ENCODE data around the gene CIPC. TPM values are rescaled to one million over a fixed set of nuclear protein-coding genes. Genes with fewer than 3 reads are reported as not detected.

Gene CIPC
- total and polyA plus RNA-seq, 9 donors: 7.0 to 32.4 (median 21.4) TPM

GRCh38 chr14:77064521-77065178 lies 33.4 kb upstream of the CIPC start:
- Histone ChIP-seq H3K9me3 (no peaks in the 10 kb centered on the region), H3K27me3 (no peaks in the 10 kb centered on the region), H3K27ac (no peak overlapping the region), H3K4me1 (ENCODE audit: insufficient read depth) (peaks cover 1% of the 10 kb centered on the region), H3K36me3 (no peaks in the 10 kb centered on the region), H3K4me3 (no peak overlapping the region)
- TF ChIP-seq POLR2A (IDR thresholded peaks at IDR 0.05) (no peak), EP300 (IDR thresholded peaks at IDR 0.05) (no peak)
- TF ChIP-seq, protein P1, sequence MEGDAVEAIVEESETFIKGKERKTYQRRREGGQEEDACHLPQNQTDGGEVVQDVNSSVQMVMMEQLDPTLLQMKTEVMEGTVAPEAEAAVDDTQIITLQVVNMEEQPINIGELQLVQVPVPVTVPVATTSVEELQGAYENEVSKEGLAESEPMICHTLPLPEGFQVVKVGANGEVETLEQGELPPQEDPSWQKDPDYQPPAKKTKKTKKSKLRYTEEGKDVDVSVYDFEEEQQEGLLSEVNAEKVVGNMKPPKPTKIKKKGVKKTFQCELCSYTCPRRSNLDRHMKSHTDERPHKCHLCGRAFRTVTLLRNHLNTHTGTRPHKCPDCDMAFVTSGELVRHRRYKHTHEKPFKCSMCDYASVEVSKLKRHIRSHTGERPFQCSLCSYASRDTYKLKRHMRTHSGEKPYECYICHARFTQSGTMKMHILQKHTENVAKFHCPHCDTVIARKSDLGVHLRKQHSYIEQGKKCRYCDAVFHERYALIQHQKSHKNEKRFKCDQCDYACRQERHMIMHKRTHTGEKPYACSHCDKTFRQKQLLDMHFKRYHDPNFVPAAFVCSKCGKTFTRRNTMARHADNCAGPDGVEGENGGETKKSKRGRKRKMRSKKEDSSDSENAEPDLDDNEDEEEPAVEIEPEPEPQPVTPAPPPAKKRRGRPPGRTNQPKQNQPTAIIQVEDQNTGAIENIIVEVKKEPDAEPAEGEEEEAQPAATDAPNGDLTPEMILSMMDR (IDR thresholded peaks at IDR 0.05): no peak
- 76 to 88% (median 78%) methylated on average over 8 of the region's 8 CpGs for WGBS, 3 donors
- no peak for DNase-seq
- intact Hi-C loops (cut with DNase I): loop anchor here (5.0 kb wide), 3 partner anchors 147 to 192 kb away; no protein-coding TSS in a partner anchor

DNA sequence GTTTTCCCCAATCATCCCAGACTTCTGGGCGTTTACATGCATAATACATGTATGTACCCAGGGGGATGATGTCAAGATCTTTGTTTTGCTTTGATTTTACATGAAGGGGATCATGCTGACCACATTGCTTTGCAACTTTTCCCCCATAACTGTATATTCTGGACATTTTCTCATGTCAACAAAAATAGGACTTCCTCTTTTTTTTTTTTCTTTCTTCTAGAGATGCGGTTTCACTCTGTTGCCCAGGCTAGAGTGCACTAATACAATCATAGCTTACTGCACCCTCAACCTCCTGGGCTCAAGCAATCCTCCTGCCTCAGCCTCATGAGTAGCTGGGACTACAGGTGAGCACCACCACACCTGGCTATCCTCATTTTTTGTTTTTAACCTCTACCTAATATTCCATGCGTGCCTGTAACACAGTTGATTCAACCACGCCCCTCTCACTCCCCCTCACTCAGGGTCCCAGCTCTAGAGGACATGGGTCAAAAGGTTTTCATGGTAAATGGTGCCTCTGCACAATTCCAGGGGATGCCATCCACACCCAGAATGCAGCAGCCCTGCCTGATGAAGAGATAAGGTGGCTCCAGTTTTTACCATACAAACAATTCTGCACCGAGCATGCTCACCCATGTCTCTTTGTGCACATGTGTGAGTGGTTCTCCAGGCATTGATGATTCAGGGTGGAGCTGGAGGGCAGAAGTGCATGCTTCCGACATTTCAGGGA lies 32.0 kb upstream of the CIPC start:
- no peaks in the 10 kb centered on the region for H3K27me3 ChIP-seq
- no peak overlapping the region for H3K27ac ChIP-seq
- no peaks in the 10 kb centered on the region for H3K9me3 ChIP-seq
- peaks cover 1% of the 10 kb centered on the region for H3K4me1 ChIP-seq (ENCODE audit: insufficient read depth)
- no peak overlapping the region for H3K4me3 ChIP-seq
- intact Hi-C loops (cut with DNase I): loop anchor here (5.0 kb wide), 3 partner anchors 149 to 194 kb away; no protein-coding TSS in a partner anchor
- no peak for DNase-seq
- no peaks in the 10 kb centered on the region for H3K36me3 ChIP-seq
- WGBS, 3 donors: 75 to 81% (median 78%) methylated on average over 6 of the region's 6 CpGs
- TF ChIP-seq POLR2A (IDR thresholded peaks at IDR 0.05) (no peak), EP300 (IDR thresholded peaks at IDR 0.05) (no peak)
- TF ChIP-seq, protein P1 (IDR thresholded peaks at IDR 0.05): no peak

- no peaks in the 10 kb centered on the region for H3K9me3 ChIP-seq
- no peak overlapping the region for H3K27ac ChIP-seq
- DNase-seq: no peak
- no peaks in the 10 kb centered on the region for H3K27me3 ChIP-seq
- WGBS, 3 donors: 56 to 64% (median 62%) methylated on average over 10 of the region's 10 CpGs
- no peak overlapping the region for H3K4me3 ChIP-seq
- H3K4me1 ChIP-seq (ENCODE audit: insufficient read depth): peaks cover 1% of the 10 kb centered on the region
- no peaks in the 10 kb centered on the region for H3K36me3 ChIP-seq
- intact Hi-C loops (cut with DNase I): loop anchor here (5.0 kb wide), 3 partner anchors 149 to 194 kb away; no protein-coding TSS in a partner anchor
- TF ChIP-seq POLR2A (IDR thresholded peaks at IDR 0.05) (no peak), EP300 (IDR thresholded peaks at IDR 0.05) (no peak)
- TF ChIP-seq, protein P1 (IDR thresholded peaks at IDR 0.05): no peak
Observed at GRCh38 chr14:77066578-77067172, 31.4 kb upstream of the CIPC start.

GRCh38 chr14:77067632-77068516 lies 30.2 kb upstream of the CIPC start:
- H3K36me3 ChIP-seq: no peaks in the 10 kb centered on the region
- H3K4me1 ChIP-seq (ENCODE audit: insufficient read depth): peaks cover 1% of the 10 kb centered on the region
- no peaks in the 10 kb centered on the region for H3K27me3 ChIP-seq
- intact Hi-C loops (cut with DNase I): loop anchor here (2.0 to 5.0 kb wide), 4 partner anchors 151 to 196 kb away; no protein-coding TSS in a partner anchor
- DNase-seq: peak; percentile 61 to 80 (median 73)
- H3K4me3 ChIP-seq: no peak overlapping the region
- TF ChIP-seq EP300 (IDR thresholded peaks at IDR 0.05): no peak
- TF ChIP-seq, protein P1 (IDR thresholded peaks at IDR 0.05): peak; percentile 63 to 75 (median 73)
- 47 to 50% (median 49%) methylated on average over 11 of the region's 11 CpGs for WGBS, 3 donors
- no peaks in the 10 kb centered on the region for H3K9me3 ChIP-seq
- H3K27ac ChIP-seq: no peak overlapping the region
